Stimulated activated CD8-positive, alpha-beta memory T cell treated with anti-CD3 and anti-CD28 coated beads, Interleukin-2, amount 100 ng/mL, for 1 hour (primary cell): Measurements from ENCODE around the gene GTF3C6.
A peak's percentile ranks its signal among the peaks of the same experiment; 100 is the strongest.
"Not testable (repeated sequence)": the region's sequence is repeated elsewhere in the genome, so short reads cannot be mapped to it uniquely, and the experiment has no call there.

ENCODE experiments used
- DNase-seq, 2 donors: peaks; one replicate each; pipeline ENCODE4 v3.0.0-alpha.2; 2020; ENCODE audit warnings: low read depth in 2 of 2

The GTF3C6 gene, protein sequence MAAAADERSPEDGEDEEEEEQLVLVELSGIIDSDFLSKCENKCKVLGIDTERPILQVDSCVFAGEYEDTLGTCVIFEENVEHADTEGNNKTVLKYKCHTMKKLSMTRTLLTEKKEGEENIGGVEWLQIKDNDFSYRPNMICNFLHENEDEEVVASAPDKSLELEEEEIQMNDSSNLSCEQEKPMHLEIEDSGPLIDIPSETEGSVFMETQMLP

GRCh38 chr6:110958329-110959192 lies at the start of gene GTF3C6:
Gene GTF3C6, plus strand, starts transcription at chr6:110958706. Its CDS starts 64 bp downstream, at chr6:110958770.
- peak; percentile 71 to 85 for DNase-seq

DNA sequence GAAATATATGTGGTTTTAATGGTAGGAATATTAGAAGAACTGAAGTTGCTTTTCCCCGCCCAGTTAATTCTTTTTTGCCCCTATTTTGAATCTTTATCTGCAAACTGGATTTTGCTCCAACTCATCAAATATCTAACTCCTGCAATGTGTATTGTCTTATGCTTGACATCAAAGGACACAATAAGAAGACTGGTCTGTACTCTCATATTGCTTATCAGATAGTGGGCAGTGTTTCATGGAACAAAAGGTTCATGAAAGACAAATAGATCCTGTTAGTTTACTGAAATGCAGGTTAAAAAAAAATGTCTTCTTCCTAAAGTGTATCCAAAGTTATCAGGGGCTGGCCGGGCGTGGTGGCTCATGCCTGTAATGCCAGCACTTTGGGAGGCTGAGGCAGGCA lies 27.7 kb upstream of the GTF3C6 start:
- DNase-seq = no peak

DNA sequence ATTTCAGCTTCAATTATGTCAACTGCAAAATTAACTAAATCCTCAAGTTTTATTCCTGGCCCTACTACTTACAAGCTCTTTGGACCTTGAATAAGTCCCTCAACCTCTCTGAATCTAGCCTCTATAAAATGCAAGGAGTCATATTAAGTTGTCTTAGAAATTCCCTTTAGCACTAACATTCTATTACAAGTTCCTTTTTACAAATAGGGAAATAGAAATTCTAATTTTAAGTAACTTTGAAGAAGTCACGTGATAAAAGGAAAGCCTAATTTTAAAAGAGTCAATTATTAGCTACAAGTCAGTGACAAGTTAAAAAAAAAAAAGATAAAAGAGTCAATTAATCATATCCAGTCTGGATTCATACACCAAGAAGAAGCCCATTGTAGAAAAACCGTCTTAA lies 24.6 kb upstream of the GTF3C6 start:
- no peak for DNase-seq

DNA sequence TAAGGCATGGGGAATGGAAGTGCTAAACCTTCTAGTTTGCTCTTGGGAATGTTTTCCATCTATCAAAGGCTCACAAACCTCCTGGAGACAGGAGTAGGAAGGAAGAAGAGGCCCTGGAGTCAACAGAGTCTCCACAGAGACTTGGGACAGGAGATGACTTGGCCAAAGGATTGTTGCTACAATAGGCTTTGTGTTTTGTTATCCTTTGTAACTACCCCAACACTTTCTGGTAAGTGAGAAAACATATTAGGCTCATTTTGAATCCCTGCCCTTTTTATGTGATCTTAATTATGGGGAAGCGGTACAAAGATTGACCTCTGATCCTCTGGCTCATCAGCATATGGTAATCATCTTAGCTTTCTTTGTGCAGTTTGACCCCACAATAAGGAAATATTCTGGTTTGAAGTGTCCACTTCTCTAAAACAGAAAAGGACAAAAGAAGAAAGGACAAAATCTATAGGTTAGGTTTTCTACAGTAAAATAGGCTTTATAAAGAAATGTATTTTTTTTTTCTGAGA lies 24.1 kb upstream of the GTF3C6 start:
- DNase-seq = no peak

DNA sequence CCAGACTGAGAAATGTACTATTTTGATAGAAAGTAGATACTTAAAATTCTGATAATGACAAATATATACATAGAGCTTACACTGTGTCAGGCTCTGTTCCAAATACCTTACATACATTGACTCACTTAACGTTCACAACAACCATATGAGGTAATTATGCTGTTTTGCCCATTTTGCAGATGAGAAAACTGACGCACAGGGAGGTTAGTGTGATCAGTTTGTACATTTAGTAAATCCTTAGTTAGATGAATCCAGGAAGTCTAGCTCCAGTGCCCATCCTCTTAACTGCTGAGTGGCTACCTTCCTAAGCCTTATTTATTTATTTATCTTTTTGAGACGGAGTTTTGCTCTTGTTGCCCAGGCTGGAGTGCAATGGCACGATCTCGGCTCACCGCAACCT lies 23.3 kb upstream of the GTF3C6 start:
- DNase-seq = no peak

DNA sequence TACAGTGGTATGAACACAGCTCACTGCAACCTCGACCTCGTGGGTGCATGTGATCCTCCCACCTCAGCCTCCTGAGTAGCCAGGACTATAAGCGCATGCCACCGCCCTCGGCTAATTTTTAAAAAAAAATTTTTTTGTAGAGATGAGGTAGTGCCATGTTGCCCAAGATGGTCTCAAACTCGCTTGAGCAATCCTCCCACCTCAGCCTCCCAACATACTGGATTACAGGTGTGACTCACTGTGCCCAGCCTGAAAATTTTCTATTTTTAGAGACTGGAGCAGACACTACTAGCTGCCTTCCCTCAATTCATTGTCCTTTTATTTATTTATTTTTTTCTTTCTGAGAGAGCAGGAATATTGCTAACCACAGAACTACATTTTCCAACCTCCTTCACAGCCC lies 20.3 kb upstream of the GTF3C6 start:
- DNase-seq = no peak

DNA sequence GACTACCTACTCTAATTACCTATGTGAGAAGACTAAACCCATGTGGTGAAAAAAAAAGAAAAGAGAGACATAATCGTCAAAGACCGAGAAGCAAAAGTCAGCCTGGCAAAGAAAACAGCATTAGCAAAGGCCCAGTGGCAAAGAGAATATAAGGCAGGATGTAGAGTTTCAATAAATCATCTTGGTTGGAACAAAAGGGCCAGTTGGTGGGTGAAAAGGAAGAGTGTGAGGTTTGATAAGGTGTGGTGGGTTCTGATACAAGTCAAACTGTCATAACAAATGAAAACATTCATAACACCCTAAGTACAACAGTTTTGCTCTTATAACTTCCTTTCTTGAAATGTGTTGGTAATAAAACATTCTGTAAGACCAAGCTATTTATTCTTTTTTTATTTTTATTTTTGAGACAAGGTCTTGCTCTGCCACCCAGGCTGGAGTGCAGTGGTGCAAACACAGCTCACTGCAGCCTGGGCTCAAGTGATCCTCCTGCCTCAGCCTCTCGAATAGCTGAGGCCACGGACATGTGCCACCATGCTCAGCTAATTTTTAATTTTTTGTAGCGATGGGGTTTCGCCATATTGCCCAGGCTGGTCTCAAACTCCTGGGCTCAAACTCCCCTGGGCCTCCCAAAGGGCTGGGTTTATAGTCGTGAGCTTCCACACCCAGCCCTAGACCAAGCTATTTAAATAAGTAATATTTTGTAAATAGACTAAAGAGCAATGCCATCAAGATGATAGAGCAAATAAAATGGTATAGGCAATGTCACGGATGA lies 18.9 kb upstream of the GTF3C6 start:
- DNase-seq = no peak

GRCh38 chr6:110944681-110945151 lies 13.8 kb upstream of the GTF3C6 start:
- no peak for DNase-seq

DNA sequence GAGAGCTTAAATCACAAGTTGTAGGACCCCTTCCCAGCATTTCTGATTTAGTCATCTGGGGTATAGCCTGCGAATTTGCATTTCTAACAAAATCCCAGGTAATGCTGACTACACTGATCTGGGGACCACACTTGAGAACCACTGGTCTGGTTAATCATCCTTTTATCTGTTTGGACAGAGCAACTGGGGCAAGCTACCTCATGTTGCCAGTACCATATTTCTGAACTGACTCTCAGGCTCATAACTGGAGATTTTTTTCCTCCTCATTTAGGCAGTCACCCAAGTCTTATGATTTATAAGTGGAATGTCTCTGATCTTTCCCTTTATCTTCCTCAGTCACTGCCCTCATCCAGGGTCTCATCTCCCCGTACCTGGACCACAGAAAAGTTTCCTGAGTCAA lies 12.0 kb upstream of the GTF3C6 start:
- no peak for DNase-seq

DNA sequence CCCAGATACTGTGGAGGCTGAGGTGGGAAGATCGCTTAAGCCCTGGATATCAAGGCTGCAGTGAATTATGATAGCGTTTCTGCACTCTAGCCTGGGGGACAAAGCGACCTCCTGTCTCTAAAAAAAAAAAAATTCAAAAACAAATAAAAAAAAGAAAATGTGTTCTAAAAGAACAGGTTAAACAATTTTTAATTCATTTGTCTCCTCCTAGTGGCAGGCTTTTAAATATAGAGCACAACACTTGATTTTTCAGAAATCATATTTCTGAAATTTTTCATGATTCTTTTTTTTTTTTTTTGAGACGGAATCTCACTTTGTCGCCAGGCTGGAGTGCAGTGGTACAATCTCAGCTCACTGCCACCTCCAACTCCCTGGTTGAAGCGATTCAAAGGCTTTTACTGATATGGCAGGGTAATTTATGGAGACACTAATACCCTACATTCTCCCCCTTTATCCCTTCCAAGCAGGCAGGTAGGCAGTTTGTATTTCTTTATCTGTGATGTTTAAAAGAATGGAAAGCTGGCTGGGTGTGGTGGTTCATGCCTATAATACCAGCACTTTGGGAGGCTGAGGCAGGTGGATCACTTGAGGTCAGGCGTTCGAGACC lies 8.7 kb upstream of the GTF3C6 start:
- DNase-seq = no peak

- no peak for DNase-seq
These were observed 8.1 kb upstream of the GTF3C6 start for GRCh38 chr6:110950440-110950839.

DNA sequence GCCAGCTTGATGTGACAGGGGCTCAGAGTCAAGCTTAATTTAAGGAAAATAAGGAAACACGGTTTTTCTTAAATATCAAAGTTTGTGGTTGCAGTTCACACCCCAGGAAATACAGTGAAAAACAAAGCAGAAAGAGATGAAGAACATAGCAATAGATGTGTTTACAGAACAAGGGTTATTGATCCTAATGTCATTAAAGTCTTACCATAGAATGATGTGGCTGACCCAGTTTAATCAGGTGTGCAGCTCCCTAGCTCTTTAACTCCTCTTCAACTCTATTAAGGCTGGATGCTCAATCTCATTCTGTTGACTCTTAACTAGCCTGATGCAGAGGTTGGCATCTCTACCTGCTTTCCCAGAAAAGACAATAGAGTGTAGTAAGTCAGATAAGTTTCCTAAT lies 7.5 kb upstream of the GTF3C6 start:
- DNase-seq = no peak

- DNase-seq = no peak
These were observed 6.3 kb upstream of the GTF3C6 start for GRCh38 chr6:110951986-110952794.

DNA sequence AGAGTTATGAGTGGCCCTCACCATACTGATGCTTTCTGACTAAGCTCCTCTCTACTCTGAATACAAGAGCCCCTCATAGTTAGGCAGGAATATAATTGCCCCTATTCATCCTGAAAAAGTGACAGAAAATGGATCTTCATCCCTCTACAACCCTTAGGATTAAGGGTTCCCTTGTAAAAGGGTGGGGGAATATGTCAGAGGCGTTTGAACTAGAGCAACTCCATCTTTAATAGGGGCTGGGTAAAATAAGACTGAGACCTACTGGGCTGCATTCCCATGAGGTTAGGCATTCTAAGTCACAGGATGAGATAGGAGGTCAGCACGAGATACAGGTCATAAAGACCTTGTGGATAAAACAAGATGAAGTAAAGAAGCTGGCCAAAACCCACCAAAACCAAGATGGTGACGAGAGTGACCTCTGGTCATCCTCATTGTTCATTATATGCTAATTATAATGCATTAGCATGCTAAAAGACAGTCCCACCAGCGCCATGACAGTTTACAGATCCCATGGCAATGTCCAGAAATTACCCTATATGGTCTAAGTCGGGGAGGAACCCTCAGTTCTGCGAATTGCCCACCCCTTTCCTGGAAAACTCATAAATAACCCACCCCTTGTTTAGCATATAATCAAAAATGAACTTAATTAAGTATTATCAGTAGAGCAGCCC lies 4.7 kb upstream of the GTF3C6 start:
- DNase-seq = no peak

DNA sequence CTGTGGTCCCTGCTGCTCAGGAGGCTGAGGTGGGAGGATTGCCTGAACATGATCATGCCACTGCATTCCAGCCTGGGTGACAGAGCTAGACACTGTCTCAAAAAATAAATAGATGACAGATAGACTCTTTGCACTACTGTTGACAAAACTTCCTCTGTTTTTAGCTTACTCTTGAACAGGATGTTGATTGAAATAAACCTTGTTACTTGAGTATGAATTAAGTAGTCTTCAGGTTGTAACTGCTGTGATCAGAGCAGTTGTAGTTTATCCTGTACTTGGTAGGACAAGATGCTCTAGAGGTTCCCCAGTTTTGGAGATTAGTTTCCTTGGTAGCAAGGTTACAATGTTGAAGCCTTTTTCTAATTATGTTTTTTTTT lies 1.5 kb downstream of the GTF3C6 start:
- no peak for DNase-seq

GRCh38 chr6:110962636-110963035 lies 4.1 kb downstream of the GTF3C6 start:
- not testable (repeated sequence) for DNase-seq

- DNase-seq = no peak
These were observed 7.2 kb downstream of the GTF3C6 start for GRCh38 chr6:110965629-110966229.

DNA sequence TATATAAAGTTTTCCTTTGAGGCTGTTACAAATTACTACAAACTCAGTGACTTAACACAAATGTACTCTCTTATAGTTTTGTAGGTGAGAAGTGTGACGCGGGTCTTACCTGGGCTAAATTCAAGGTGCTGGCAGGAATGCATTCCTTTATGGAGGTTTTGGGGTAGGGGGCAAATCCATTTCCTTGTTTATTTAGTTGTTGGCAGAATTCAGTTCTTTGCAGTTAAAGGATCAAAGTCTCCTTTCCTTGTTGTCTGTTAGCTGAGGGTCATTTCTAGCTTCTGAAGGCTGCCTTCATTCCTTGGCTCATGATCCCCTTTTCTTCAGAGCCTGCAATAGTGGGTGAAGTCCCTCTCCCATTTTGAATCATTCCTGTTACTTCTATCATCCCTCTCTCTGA lies 10.2 kb downstream of the GTF3C6 start:
- not testable (repeated sequence) for DNase-seq

DNA sequence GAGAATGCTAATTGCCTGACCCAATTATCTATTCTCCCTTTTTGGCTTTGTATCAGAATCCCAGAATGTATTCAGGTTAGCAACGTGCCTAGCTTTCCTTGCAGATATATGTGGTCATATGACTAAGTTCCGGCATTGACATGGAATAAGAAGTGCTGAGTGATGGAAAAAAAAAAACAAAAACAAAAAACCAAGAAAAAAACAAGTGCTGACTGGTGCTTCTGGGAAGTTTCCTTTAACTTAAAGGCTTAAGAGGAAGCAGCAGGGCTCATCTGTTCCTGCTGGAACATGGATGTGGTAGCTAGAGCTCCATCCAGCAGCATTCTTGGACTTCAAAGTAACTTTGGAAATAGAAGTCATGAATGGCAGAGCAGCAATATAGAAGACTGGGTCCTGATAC lies 13.0 kb downstream of the GTF3C6 start:
- no peak for DNase-seq

- no peak for DNase-seq
These were observed 18.1 kb downstream of the GTF3C6 start for GRCh38 chr6:110976575-110976974.
